OCI-LY7 (cell line): Measurements from ENCODE around the gene ACP4.

Experiments used
- CTCF ChIP-seq: fragments of 200-600 bp; sonication (generic); conservative IDR thresholded peaks from 2 replicates; pipeline ENCODE4 v1.5.1; 2014; ENCODE audit warnings: mild to moderate bottlenecking, antibody characterized with exemption, low read length, moderate library complexity, mixed read lengths
- EZH2phosphoT487 ChIP-seq: fragments of 200-600 bp; sonication (generic); IDR thresholded peaks from 2 replicates; pipeline ENCODE4 v1.6.1; 2018; ENCODE audit warnings: low read depth, borderline replicate concordance, mild to moderate bottlenecking, mixed run types, antibody characterized with exemption, low read length, moderate library complexity, mixed read lengths

GRCh38 chr19:50770888-50771287, 19.3 kb upstream of the ACP4 start:
- TF ChIP-seq CTCF (no peak), EZH2phosphoT487 (no peak)
